DMS 273 treated with DMSO at 0.1 percent for 48 hours (cell line): ENCODE results near the gene DCP2.
A peak's percentile ranks its signal among the peaks of the same experiment; 100 is the strongest.

Experiments
- DNase-seq: peaks from one replicate; lab custom pipeline; 2025; lab: John Stamatoyannopoulos, UW

Gene DCP2

GRCh38 chr5:112967520-112968083 lies 9.0 kb upstream of the DCP2 start:
- no peak for DNase-seq

- no peak for DNase-seq
Observed at GRCh38 chr5:112968411-112969106, 8.0 kb upstream of the DCP2 start.

- no peak for DNase-seq
Observed at GRCh38 chr5:112971276-112971675, 5.3 kb upstream of the DCP2 start.

DNA sequence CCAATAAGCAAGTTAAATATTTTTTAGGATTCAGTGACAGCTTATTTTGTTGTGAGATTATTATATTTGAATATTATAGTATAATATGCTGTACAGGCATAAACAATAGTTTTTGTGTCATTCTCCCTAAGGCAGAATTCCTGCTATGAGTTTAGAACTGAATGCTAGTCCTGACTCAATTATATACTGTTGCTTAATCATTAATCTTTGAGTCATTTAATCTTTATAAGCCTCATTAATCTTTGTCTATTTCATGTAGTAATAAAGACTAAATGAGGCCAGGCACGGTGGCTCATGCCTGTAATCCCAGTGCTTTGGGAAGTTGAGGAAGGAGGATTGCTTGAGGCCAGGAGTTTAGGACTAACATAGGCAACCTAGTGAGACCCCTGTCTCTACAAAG lies 3.6 kb upstream of the DCP2 start:
- no peak for DNase-seq

DNA sequence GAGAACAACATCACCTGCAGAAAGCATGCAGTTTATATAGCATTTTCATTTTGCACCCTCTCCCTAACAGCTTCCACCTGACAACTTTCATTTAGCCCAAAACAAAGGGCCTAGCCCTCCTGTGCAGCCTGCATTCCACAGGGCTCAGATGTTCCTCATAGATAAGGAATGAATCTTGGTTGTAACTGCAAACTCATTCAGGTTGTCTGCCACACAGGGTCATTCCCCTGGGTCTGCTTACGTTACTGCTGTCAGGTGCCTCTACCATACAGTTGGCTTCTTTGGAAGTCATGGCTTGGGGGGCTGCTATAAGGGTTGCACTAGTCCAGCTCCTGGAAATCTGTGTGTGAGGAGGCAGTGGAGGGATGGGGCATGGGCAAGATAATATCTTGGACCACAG lies 2.7 kb upstream of the DCP2 start:
- DNase-seq: no peak

DNA sequence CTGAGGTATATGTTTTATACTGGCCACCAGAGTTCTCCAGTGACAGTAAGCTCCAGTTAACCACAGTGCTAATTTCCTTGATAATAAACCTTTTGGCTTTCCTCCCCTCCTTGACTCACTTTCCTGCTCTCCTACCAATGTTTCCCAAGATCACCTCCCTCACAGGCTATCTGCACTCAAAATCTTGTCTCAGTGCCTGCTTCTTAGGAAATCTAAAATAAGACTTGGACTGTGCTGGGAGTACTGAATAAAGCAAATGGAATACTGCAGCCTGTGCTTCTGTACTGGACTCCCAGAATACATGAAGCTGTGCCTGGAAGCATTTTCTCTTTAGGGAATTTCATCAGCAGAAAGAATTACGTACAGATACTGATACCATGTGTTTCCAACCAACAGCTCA lies 1.7 kb upstream of the DCP2 start:
- DNase-seq: no peak

GRCh38 chr5:112975721-112976431 lies 722 bp upstream of the DCP2 start:
- DNase-seq: no peak

GRCh38 chr5:112977440-112977861 lies 853 bp downstream of the DCP2 start:
- DNase-seq: no peak

GRCh38 chr5:112978836-112979235 lies 2.2 kb downstream of the DCP2 start:
- no peak for DNase-seq

GRCh38 chr5:112979723-112980122 lies 3.1 kb downstream of the DCP2 start:
- no peak for DNase-seq

- no peak for DNase-seq
Observed at GRCh38 chr5:112983363-112983762, 6.8 kb downstream of the DCP2 start.

DNA sequence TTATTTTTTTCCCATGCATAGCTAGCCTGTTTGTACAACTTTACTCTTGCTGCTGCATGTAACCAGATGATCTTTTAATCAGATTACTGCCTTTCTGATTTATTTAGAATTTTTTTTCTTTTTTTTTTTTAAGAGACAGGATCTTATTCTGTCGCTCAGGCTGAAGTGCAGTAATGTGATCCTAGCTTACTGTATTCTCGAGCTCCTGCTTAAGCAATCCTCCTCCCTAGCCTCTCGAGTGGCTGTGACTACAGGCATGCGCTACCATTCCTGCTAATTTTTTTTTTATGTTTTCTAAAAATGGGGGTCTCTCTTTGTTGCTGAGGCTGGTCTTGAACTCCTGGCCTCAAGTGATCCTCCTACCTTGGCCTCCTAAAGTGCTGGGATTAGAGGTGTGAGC lies 9.6 kb downstream of the DCP2 start:
- DNase-seq: no peak

- DNase-seq: peak; percentile 38
Observed at GRCh38 chr5:112995764-112996618, 19.4 kb downstream of the DCP2 start.

GRCh38 chr5:112996830-112997374 lies 20.3 kb downstream of the DCP2 start:
- no peak for DNase-seq

DNA sequence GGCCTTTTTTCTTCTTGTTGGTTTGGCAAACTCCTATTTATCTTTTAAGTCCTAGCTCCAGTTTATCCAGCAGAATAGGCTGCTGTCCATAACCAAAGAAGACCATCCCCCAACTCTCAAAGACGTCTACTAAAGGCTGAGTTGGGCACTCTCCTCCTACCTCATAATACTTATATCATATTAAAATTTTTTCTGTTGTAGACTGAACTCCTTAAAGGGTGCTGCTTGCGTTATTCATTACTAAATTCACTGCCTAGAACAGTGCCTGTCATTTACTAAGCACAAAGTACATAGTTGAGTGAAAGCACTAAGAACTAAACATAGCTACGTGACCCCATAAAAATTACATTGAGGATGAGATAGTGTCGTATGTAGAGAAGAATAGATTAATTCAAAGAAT lies 21.7 kb downstream of the DCP2 start:
- no peak for DNase-seq

DNA sequence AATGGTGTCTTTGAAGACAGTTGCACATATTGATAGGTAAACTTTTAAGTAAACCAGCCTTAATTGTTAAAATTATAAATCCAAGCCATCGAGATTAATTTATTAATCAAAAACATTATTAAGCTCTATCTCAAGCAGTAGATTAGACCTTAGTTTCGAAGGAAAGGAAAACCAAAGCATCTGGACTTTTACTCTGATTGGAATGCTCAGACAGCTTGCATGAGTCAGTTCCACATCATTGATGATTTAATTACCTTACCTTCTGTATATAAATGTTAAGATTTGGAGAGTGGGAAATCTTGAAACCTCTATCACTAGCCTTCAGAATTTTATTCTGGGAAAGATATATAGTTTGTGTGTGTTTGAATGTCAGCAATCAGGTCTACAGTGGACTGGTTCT lies 23.9 kb downstream of the DCP2 start:
- DNase-seq: no peak

DNA sequence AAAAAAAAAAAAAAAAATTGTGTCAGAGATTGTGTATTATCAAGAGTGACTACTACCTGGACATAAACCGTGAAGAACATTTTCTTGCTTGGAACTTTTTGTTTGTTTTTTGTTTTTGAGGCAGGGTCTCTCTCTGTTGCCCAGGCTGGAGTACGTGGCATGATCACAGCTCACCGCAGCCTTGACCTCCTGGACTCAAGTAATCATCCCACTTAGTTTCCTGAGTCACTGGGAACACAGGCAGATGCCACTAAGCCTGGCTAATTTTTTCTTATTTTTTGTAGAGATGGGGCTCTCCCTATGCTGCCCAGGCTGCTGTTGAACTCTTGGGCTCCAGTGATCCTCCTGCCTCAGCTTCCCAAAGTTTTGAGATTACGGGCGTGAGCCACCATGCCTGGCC lies 25.8 kb downstream of the DCP2 start:
- no peak for DNase-seq

- no peak for DNase-seq
Observed at GRCh38 chr5:113003763-113004162, 27.2 kb downstream of the DCP2 start.

DNA sequence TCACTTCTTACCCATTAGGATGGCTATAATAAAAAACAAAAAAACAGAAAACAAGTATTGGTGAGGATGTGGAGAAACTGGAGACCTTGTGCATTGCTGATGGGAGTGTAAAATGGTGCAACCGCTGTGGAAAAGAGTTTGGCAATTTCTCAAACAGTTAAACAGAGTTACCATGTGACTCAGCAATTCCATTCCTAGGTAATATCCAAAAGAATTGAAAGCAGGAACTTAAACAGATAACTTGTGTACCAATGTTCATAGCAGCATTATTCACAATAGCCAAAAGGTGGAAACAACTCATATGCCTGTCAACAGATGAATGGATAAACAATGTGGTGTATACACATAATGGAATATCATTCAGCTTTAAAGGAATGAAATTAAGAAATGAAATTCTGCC lies 28.9 kb downstream of the DCP2 start:
- no peak for DNase-seq

DNA sequence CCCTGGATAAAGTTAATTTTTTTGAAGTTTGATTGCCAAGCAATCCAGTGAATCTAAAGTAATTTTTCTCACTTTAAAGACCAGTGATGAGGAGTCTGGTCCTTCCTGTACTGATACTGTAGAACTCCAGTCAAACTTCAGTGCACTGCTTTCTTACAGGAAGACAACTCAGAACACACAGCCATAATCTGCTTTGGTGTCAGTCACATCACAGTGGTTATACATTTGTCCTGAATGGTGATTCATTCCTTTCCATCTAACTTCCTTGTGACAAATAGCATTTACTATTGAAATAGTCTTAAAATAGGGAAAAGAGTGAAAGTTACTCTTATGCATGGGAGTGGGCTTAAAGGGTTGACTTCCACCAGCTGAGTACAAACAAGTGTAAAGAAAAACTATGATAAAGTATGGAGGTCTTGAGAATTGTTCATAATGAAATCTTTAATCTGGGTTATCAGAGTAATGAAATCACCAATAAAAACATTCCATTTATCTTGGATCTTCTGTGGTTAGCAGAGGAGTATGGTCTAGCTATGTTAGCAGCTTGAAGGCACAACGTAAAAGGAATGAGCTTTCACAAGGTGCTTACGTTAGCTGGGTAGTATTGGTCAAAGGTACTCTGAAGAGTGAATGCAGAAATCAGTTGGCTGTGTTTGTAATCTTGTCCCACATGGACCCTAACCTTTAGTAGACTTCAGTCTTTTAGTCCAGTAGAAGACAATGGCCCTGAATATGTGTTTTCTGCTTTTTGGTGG lies 41.5 kb downstream of the DCP2 start:
- no peak for DNase-seq

DNA sequence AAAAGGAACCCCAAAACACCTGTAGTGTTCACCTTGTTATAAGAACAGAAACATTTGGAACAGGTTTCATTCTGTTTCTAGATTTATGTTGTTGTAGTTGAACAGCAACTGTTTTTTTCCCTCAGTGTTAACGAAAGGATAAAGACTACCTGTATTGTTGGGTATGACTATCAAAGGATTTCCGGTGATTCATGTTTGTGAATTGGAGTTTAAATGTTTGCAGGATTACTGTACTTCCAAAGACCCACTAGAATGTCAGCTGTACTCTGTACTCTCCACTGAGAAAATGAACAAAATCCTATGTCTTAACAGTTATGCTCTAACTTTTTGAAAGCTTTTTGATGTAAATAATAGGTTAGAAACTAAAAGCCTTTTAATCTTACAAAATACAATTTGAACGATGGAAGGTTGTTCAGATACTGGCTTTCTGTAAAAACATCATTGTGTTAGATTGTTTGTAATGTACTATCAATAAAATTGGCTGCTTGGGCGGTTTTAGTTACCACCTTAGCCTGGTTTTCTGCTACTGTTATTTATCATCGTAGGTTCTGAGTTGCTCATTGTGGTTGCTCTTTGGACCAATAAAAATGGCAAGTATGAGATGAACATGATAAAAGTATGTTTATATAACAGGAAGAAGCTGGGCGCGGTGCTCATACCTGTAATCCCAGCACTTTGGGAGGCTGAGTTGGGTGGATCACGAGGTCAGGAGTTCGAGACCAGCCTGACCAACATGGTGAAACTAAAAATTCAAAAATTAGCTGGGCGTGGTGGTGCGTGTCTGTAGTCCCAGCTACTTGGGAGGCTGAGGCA lies 44.1 kb downstream of the DCP2 start:
- no peak for DNase-seq
